ENCODE measurements around the gene ZNF391. TPM values are rescaled to one million over a fixed set of nuclear protein-coding genes. Genes with fewer than 3 reads are reported as not detected.
"Not testable (repeated sequence)": the region's sequence is repeated elsewhere in the genome, so short reads cannot be mapped to it uniquely, and the experiment has no call there.

The ZNF391 gene
- total RNA-seq, 1 donor from 2014 or later = 2.9 TPM

DNA sequence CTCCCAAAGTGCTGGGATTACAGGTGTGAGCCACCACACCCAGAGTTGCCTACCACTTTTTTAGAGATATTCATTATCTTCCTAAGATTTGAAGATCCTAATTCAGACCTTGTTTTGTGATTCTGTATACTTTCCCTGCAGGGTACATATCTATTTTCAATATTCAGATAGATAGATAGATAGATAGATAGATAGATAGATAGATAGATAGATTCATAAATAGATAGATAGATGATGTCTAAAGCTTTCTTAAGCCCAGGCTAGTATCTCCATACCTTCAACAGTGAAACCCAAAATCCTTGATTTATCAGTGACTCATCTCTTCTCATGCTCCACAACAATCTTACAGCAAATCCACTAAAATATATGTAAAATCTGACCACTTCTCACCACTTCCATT is 30.8 kb downstream of the ZNF391 start:
- DNase-seq (ENCODE audit: low spot score in 2 of 2) (no peak), FAIRE-seq (no peak)

DNA sequence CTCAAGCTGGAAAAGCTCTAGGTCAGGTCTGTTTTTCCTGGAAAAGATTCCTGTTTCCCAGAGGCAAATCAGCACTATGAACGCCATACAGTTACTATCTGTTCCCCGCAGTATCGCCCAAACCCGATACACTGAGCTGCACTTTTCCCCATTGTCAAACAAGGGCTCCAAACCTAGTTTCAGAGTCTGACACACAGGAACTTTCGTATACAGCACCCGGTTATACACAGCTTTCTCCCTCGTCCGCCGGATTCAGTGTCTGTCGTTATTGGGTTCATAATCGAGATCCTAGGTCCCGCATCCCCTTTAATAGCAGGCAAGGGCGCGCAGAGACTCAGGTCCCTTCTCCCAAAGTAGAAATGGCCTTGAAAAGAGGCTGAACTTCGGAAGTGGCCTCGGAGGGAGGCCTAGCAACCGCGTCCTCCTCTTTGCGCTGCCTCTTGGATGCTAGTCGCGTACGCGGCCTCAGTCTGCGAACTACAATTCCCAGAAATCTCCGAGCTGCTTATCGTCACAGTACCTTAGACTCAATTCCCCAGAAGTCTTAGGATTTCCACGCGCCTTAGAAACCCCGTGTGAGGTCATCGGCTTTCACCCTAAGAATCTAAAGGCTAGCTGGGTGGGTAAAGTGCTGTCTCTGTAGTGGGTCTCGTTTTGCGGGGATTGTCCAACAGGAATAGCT is 34.2 kb downstream of the ZNF391 start:
- no peak for FAIRE-seq
- no peak for DNase-seq (ENCODE audit: low spot score in 2 of 2)

DNA sequence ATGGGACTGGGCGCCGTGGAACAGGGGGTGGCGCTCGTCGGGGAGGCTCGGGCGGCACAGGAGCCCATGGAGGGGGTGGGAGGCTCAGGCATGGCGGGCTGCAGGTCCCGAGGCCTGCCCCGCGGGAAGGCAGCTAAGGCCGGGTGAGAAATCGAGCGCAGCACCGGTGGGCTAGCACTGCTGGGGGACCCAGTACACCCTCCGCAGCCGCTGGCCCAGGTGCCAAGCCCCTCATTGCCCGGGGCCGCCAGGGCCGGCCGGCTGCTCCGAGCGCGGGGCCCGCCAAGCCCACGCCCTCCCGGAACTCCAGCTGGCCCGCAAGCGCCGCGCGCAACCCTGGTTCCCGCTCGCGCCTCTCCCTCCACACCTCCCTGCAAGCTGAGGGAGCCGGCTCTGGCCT is 36.3 kb downstream of the ZNF391 start:
- not testable (repeated sequence) for FAIRE-seq; DNase-seq (ENCODE audit: low spot score in 2 of 2)

DNA sequence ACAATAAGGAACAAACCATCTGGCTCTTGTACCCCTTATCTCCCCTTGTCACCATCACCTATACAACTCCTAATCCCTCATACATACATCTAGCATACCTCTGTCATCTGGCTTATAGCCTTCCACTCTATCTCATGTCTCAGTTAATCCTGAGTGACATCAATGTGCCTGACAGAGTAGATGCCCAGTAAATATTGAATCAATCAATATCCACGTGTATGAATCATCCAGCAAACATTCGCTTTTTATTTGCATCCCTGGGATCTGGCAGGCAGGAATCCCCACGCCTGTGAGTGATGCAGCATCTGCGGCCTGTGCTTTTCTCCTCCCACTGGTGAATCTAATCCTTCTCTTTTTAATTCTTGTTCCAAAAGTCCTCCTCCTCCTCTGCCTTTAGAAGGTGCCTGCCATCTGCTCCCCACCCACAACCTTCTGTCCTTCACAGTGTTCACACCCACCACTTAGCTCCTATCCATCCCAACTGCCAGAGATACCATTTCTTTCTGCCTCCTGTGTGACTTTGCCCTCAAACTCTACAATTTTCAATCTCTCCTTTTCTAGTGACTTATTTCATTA is 37.6 kb downstream of the ZNF391 start:
- DNase-seq (ENCODE audit: low spot score in 2 of 2) (peak in 1 of 2 donors; percentile 7), FAIRE-seq (no peak)

DNA sequence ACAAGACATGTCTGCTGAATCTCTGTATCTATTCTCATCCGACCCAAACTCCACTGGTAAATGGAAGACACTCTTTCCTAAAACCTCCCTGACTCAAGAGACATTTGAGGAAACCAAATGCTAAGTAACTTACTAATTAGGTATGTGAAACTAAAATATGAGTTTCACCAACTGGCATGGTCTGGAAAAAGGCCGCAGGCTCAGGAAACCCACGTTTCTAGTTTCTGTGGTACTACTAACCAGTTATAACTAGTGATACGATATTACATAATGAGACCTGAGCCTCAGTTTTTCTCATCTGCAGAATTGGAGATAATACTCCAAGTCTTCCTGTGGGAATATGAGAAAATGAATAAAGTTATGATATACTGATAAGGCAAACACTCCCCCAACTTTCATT is 39.9 kb downstream of the ZNF391 start:
- FAIRE-seq (no peak), DNase-seq (ENCODE audit: low spot score in 2 of 2) (no peak)

DNA sequence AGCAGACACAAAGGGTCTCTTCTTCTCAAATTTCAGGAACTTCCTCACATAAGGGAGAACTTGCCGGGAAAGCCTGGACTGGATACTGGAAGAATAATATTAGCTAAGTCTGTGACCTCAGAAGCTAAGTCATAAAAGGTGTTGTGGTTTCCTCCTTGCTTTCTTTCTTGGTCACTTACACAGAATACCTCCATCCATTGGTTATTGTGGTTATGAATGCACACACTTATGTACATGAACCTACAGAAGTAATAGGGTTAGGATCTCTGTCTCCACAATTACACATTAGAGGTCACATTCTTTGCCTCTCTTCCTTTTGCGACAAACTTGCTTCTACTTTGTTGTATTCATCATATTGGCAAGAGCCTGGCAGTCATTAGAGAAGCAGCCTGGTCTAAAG is 40.4 kb downstream of the ZNF391 start:
- DNase-seq (ENCODE audit: low spot score in 2 of 2) (no peak), FAIRE-seq (no peak)

DNA sequence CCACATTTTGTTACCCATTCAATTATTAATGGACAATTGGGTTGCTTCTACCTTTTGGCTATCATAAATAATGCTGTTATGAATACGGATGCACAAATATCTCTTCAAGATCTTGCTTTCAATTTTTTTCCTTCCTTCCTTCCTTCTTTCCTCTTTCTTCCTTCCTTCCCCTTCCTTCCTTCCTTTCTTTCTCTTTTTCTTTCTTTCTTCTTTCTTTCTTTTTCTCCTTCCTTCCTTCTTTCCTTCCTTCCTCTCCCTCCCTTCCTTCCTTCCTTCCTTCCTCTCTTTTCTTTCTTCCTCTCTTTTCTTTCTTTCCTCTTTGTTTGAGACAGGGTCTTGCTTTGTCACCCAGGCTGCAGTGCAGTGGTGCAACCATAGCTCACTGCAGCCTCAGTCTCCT is 45.2 kb downstream of the ZNF391 start:
- no peak for FAIRE-seq
- DNase-seq (ENCODE audit: low spot score in 2 of 2) = no peak

DNA sequence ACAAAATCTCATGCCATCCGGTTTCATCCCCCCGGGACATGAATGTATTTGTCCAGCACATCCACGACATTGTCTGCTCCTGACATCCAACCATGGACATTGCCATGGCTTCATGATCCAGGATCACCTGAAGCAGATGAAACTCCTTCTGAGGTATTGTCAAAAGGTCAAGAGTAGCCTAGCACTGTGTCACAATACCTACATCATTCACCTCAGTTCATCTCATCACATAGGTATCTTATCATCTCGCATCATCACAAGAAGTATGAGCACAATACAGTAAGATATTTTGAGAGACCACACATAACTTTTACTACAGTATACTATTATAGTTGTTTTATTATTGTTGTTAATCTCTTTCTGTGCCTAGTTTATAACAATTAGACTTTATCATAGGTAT is 50.8 kb downstream of the ZNF391 start:
- FAIRE-seq (no peak), DNase-seq (ENCODE audit: low spot score in 2 of 2) (no peak)

DNA sequence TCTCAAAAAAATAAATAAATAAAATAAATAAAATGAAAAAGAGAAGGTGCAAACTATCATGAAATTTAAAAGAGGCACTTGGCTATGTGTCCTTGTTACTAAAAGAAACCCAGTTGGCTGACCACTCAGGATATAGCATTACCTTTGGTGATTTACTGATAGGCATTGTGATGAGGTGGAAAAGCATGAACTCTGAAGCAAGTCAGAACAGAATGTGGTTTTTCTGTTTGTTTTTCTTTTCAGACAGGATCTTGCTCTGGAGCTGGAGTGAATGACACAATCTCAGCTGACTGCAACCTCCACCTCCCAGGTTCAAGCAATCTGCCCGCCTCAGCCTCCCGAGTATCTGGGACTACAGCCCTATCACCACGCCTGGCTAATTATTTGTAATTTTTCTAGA is 52.4 kb downstream of the ZNF391 start:
- FAIRE-seq (no peak), DNase-seq (ENCODE audit: low spot score in 2 of 2) (no peak)

DNA sequence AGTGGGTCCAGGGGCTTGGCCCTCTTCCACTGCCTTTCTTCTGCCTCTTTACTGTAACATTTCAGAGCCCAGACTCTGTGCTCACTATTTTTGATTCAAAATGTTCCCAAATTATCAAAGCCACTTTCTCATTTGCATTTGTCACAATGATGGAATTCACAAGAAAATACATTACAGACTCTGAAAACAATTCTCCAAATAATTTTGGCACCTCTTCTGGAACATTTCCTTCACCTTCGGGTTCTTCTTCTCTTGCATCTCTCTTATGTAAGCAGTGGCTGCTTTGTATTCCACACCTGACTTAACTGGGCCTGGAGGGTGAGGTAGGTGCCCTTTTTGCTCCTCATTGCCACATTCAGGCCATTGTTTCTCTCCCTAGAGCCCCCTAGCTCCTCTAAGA is 54.4 kb downstream of the ZNF391 start:
- DNase-seq (ENCODE audit: low spot score in 2 of 2) (no peak), FAIRE-seq (no peak)

DNA sequence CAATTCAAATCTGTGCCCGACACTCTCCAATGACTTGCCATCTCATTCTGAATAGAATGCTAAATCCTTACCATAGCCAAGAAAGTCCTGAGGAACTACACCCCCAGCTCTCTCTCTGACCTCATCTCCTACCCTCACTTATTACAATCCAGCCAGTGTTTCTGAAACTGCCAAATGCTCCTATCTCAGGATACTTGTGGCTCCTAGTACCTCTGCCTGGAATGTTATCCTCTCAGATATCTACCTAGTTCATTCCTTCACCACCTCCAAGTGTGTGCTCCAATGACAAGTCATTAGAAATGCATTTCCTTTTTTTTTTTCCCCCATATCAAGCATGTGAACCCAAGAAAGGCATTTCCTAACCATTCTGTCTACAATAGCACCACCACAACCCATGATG is 59.9 kb downstream of the ZNF391 start:
- DNase-seq (ENCODE audit: low spot score in 2 of 2) = no peak
- no peak for FAIRE-seq

DNA sequence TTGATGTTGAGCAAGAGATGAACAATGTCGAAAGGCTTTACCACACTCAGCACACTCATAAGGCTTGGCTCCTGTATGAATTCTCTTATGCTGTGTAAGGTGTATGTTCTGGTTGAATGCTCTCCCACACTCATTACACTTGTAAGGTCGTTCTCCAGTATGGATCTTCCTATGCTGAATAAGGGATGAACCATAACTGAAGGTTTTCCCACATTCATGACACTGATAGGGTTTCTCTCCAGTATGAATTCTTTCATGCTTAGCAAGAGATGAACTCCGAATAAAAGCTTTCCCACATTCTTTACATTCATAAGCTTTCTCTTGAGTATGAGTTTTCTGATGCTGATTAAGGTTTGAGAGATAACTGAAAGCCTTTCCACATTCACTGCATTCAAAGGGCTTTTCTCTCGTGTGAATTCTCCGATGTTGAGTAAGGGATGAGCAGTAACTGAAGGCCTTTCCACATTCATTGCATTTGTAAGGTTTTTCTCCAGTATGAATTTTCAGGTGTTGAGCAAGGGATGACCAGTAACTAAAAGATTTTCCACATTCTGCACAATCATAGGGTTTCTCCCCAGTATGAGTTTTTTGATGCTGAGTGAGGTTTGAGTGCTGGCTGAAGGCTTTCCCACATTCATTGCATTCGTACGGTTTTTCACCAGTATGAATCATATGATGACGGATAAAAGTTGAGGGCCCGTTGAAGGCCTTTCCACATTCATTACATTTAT is 63.3 kb downstream of the ZNF391 start:
- no peak for DNase-seq (ENCODE audit: low spot score in 2 of 2)
- no peak for FAIRE-seq

DNA sequence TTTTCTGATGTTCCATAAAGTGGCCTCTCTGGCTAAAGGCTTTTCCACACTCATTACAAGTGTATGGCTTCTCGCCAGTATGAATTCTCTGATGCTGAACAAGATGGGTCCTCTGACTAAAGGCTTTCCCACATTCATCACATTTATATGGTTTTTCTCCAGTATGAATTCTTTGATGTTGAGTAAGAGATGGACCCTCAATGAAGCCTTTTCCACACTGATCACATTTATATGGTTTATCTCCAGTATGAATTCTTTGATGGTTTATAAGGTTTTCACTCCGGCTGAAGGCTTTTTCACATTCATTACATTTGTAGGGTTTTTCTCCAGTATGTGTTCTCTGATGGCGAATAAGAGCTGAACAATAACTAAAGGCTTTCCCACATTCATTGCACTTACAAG is 63.9 kb downstream of the ZNF391 start:
- DNase-seq (ENCODE audit: low spot score in 2 of 2) (no peak), FAIRE-seq (no peak)

Small RNAs within 50 kb of the gene (small RNA-seq; reads per million reads assigned to genes)
- not detected for gene MCFD2P1

Other genes with a start within 250 kb of the ZNF391 start
- gene PRSS16, start 141.1 kb upstream of the ZNF391 start, total RNA-seq = 0.41 TPM
- not detected for gene POM121L2, start 76.5 kb upstream of the ZNF391 start, total RNA-seq
- gene ZNF184, start 84.3 kb downstream of the ZNF391 start, total RNA-seq = 37.9 TPM